Measurements from ENCODE around the gene NXPH4. TPM values are rescaled to one million over a fixed set of nuclear protein-coding genes. Genes with fewer than 3 reads are reported as not detected.

The NXPH4 gene
- total RNA-seq, 1 experiment from 2014 or later = 20.0 TPM

DNA sequence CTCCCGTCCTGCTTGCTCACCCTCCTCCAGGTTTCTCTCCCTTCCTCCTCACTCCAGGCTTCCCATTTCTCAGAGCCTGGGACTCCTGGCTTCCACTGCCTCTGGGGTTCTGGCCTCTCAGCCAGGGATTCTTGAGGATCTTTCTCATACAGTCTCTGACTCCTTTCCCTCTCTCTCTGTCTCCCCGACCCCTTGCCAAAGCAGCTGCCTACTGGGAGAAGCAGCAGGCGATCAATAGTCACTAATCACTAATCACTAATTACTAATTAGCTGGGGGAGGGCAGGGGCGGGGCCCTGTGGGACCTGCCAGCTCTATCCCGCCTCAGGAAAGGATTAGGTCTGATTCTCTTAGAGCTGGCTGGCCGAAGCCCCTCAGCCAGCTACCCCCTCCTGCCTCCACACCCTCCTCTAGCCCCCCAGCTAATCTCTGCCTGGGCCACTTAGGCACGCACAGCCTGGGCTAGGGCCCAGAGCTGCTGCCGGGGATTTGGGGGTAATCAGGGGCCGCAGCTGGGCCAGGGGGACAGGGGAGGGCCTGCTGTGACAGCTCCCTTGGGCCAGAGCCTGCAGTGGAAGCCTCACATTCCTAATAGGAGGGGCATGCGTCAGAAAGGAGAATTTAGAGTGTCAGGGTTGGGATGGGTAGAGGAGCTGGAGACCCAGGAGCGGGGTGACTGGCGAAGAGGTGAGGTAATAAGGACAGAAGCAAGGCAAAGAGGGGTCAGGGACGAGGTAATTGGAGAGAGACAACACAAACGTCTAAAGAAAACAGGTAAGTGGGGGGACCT, 2.8 kb downstream of the NXPH4 start (continued):
- TF ChIP-seq, protein P1, sequence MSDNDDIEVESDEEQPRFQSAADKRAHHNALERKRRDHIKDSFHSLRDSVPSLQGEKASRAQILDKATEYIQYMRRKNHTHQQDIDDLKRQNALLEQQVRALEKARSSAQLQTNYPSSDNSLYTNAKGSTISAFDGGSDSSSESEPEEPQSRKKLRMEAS (IDR thresholded peaks at IDR 0.05) = no peak

DNA sequence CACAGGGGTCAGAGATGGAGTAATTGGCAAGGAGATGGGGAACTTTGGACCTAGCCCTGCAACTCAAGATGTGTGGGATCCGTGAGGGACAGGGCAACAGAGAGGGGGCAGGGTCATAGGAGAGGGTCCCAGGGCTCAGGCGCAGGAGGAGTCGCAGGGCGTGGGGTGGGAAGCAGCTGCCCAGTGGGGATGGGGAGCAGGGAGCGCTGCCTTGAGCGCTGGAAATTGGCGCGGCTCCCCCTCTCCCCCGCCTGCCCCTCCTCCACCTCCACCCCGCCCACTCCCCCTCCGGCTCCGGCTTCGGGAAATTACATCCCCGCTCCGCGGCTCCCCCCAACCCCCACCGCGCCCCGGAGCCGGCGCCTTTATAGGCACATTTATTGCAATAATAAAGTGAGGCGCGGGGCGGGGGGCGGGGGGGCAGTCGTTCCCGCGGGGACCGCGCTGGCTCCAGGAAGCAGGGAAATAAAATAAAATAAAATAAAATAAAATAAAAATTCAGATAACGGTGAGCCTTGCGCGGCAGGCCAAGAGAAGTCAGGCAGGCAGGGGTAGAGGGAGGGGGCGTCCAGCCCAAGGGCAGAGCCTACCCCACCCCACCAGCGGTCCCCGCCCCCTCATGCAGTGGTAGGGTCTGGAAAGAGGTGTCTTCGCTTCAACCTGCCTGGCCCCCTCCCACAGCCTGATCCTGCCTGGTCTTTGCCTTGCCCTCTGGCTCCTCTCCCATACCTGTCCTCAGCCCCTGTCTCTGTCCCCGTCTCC, 3.6 kb downstream of the NXPH4 start:
- Histone ChIP-seq H3K27ac (ENCODE audit: low read depth, low read length) (no peak overlapping the region), H3K4me1 (ENCODE audit: control insufficient read depth in 1 of 2, insufficient read depth in 2 of 2, low read length in 2 of 2) (peaks cover 6 to 30% of the 10 kb centered on the region in 2 experiments; a peak in 3 of 4 replicates), H3K27me3 (ENCODE audit: insufficient read depth, low read length) (no peaks in the 10 kb centered on the region), H3K4me3 (replicated peaks in 1 of 2; ENCODE audit: low read depth in 1 of 2, low read length in 2 of 2) (no peak overlapping the region), H3K4me2 (ENCODE audit: low read length) (no peak overlapping the region), H4K20me1 (ENCODE audit: insufficient read depth) (no peaks in the 10 kb centered on the region), H3K9me2 (ENCODE audit: insufficient read depth) (no peaks in the 10 kb centered on the region), H3K9ac (ENCODE audit: low read length) (no peak overlapping the region), H2AFZ (ENCODE audit: low read depth, low read length, poor library complexity, severe bottlenecking) (no peak overlapping the region), H3K79me2 (ENCODE audit: insufficient read depth, low read length) (no peaks in the 10 kb centered on the region), H3K36me3 (ENCODE audit: control insufficient read depth in 1 of 2, insufficient read depth in 2 of 2, low read length in 2 of 2) (no peaks in the 10 kb centered on the region), H3K9me3 (ENCODE audit: control insufficient read depth in 1 of 2, insufficient read depth in 1 of 2, low read depth in 1 of 2, low read length in 2 of 2) (no peaks in the 10 kb centered on the region)
- CTCF ChIA-PET = interaction anchor here (1.2 kb wide), 1 partner anchor 20 kb away, joined by 3 read pairs; no protein-coding TSS in a partner anchor
- DNase-seq (ENCODE audit: low read depth, low spot score) (no peak), ATAC-seq (no peak)
- TF ChIP-seq CBX3 (IDR thresholded peaks at IDR 0.05; ENCODE audit: low read depth) = no peak
- TF ChIP-seq, protein P2, sequence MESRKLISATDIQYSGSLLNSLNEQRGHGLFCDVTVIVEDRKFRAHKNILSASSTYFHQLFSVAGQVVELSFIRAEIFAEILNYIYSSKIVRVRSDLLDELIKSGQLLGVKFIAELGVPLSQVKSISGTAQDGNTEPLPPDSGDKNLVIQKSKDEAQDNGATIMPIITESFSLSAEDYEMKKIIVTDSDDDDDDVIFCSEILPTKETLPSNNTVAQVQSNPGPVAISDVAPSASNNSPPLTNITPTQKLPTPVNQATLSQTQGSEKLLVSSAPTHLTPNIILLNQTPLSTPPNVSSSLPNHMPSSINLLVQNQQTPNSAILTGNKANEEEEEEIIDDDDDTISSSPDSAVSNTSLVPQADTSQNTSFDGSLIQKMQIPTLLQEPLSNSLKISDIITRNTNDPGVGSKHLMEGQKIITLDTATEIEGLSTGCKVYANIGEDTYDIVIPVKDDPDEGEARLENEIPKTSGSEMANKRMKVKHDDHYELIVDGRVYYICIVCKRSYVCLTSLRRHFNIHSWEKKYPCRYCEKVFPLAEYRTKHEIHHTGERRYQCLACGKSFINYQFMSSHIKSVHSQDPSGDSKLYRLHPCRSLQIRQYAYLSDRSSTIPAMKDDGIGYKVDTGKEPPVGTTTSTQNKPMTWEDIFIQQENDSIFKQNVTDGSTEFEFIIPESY (IDR thresholded peaks at IDR 0.05; ENCODE audit: extremely low read depth, insufficient replicate concordance, low read length) = no peak
- TF ChIP-seq, protein P3, sequence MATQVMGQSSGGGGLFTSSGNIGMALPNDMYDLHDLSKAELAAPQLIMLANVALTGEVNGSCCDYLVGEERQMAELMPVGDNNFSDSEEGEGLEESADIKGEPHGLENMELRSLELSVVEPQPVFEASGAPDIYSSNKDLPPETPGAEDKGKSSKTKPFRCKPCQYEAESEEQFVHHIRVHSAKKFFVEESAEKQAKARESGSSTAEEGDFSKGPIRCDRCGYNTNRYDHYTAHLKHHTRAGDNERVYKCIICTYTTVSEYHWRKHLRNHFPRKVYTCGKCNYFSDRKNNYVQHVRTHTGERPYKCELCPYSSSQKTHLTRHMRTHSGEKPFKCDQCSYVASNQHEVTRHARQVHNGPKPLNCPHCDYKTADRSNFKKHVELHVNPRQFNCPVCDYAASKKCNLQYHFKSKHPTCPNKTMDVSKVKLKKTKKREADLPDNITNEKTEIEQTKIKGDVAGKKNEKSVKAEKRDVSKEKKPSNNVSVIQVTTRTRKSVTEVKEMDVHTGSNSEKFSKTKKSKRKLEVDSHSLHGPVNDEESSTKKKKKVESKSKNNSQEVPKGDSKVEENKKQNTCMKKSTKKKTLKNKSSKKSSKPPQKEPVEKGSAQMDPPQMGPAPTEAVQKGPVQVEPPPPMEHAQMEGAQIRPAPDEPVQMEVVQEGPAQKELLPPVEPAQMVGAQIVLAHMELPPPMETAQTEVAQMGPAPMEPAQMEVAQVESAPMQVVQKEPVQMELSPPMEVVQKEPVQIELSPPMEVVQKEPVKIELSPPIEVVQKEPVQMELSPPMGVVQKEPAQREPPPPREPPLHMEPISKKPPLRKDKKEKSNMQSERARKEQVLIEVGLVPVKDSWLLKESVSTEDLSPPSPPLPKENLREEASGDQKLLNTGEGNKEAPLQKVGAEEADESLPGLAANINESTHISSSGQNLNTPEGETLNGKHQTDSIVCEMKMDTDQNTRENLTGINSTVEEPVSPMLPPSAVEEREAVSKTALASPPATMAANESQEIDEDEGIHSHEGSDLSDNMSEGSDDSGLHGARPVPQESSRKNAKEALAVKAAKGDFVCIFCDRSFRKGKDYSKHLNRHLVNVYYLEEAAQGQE (IDR thresholded peaks at IDR 0.05; ENCODE audit: low read depth) = no peak
- TF ChIP-seq SIN3A (IDR thresholded peaks at IDR 0.05; ENCODE audit: low read depth) = no peak
- no peak for TF ChIP-seq JUND (IDR thresholded peaks at IDR 0.05)
- TF ChIP-seq FOSL1 (IDR thresholded peaks at IDR 0.05; ENCODE audit: low read depth) = no peak
- RAD21 ChIA-PET (ENCODE audit: low non-redundant PET in 1 of 2, low total read pairs in 2 of 2, uncharacterized antibody in 2 of 2, unreplicated experiment in 2 of 2) = no interaction called here
- intact Hi-C loops (cut with micrococcal nuclease) = no loop called here
- POLR2A ChIA-PET = no interaction called here
- BruUV-seq (replicated peaks) = no TSS peak

All from HCT116 (cell line).